Central memory CD8-positive, alpha-beta T cell (primary cell): Measurements from ENCODE around the gene OTULIN.

Source experiments
- ATAC-seq: fragments of 150-1000 bp; cut with Tn5 transposase; replicated peaks from 2 replicates; pipeline ENCODE4 v1.10.0; 2022; ENCODE audit warnings: mild to moderate bottlenecking, moderate FRiP score, moderate number of reproducible peaks; ENCODE audit not compliant: poor library complexity, severe bottlenecking; ENCODE audit errors: extremely low read depth
- DNase-seq, 2 donors: peaks; one replicate each; pipeline ENCODE4 v3.0.0; 2021; ENCODE audit warnings: low spot score in 2 of 2
- H3K27ac Mint-ChIP-seq: one replicate; pipeline ENCODE4 v1.8.0; 2022; ENCODE audit warnings: low read depth, mild to moderate bottlenecking, moderate library complexity, mixed read lengths
- H3K27me3 Mint-ChIP-seq: one replicate; pipeline ENCODE4 v1.8.0; 2022; ENCODE audit warnings: mixed read lengths
- H3K36me3 Mint-ChIP-seq: one replicate; pipeline ENCODE4 v1.8.0; 2022; ENCODE audit warnings: mild to moderate bottlenecking, moderate library complexity, mixed read lengths; ENCODE audit not compliant: insufficient read depth
- H3K4me1 Mint-ChIP-seq: one replicate; pipeline ENCODE4 v1.8.0; 2022; ENCODE audit warnings: mixed read lengths
- H3K4me3 Mint-ChIP-seq: one replicate; pipeline ENCODE4 v1.8.0; 2022; ENCODE audit warnings: mild to moderate bottlenecking, moderate library complexity, mixed read lengths
- H3K9me3 Mint-ChIP-seq: one replicate; pipeline ENCODE4 v1.8.0; 2022; ENCODE audit warnings: mixed read lengths

Gene OTULIN

DNA sequence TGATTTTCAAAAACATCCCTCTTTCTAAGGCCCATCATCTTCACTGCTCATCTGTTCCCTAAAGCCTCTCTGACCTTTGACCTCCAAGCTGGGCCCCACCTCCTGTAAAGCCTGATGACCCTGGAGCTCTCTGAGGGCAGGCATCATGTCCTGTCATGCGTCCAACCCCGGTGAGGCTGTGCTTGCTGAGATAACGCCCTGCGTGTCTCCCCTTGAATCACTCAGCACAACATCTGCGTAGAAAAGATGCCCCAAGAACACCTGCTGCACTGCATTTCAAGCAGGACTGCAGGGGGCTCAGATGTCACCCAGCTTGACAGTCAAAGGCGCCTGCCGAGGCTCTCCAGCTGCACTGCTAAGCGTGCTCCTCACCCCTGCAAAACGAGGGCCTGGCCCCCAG is 78.0 kb downstream of the OTULIN start:
- peaks cover 12% of the 10 kb centered on the region for H3K4me1 Mint-ChIP-seq
- H3K27ac Mint-ChIP-seq, result peak overlapping the region; percentile 47
- no peak for ATAC-seq
- H3K4me3 Mint-ChIP-seq, result no peak overlapping the region
- H3K36me3 Mint-ChIP-seq, result peaks cover 32% of the 10 kb centered on the region
- H3K9me3 Mint-ChIP-seq, result no peaks in the 10 kb centered on the region
- no peak for DNase-seq
- H3K27me3 Mint-ChIP-seq, result no peaks in the 10 kb centered on the region

- Mint-ChIP-seq H3K4me1 (peaks cover 12% of the 10 kb centered on the region), H3K36me3 (peaks cover 28% of the 10 kb centered on the region), H3K27ac (peak overlapping the region; percentile 88), H3K9me3 (no peaks in the 10 kb centered on the region), H3K27me3 (no peaks in the 10 kb centered on the region), H3K4me3 (no peak overlapping the region)
- DNase-seq, result no peak
- no peak for ATAC-seq
These were observed 79.2 kb downstream of the OTULIN start for GRCh38 chr5:14743601-14744295.

GRCh38 chr5:14744296-14745187 is 80.0 kb downstream of the OTULIN start:
- Mint-ChIP-seq H3K4me1 (peaks cover 12% of the 10 kb centered on the region), H3K4me3 (no peak overlapping the region), H3K9me3 (no peaks in the 10 kb centered on the region), H3K27ac (peak overlapping the region; percentile 88), H3K27me3 (no peaks in the 10 kb centered on the region), H3K36me3 (peaks cover 22% of the 10 kb centered on the region)
- no peak for ATAC-seq
- DNase-seq, result no peak

DNA sequence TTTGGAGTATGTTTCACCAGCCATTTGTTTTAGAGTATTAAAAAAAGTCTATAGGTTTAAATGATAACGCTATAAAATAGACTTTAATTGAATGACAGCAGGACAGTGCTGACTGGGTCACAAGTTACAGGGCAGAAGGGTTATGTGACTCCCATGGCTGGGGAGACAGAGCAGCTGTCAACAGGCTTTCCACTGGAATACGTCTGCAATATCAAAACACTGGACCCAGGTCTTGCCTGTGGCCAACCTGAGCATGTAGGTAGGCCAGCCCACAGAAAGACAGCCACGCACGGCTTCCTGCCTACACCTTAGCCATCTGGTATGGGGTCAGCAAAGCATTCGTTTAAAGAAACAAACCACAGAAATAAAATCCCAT is 80.7 kb downstream of the OTULIN start:
- Mint-ChIP-seq H3K27me3 (no peaks in the 10 kb centered on the region), H3K9me3 (no peaks in the 10 kb centered on the region), H3K4me3 (peak overlapping the region; percentile 52), H3K27ac (peak overlapping the region; percentile 83), H3K4me1 (peaks cover 12% of the 10 kb centered on the region), H3K36me3 (peaks cover 20% of the 10 kb centered on the region)
- ATAC-seq (no peak), DNase-seq (no peak)

DNA sequence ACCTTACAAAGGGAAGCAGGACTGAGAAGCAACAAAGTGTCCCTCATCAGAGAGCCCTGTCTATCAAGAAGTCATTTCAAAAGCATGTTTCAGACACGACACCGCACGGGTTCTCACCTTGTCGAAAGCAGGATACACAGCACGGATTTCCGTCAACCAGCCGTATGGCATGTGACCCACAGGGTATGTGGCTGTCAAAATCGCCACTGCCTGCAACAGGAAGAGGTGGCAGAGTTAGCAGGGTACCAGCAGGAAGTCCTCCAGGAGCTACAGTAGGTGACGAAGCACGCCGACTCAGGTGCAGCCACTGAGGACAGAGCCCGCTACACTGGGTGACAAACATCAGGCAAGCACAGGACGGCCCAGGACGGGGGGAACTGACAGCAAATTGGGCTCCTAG is 81.2 kb downstream of the OTULIN start:
- Mint-ChIP-seq H3K27me3 (no peaks in the 10 kb centered on the region), H3K4me3 (peak overlapping the region; percentile 52), H3K36me3 (peaks cover 16% of the 10 kb centered on the region), H3K27ac (peak overlapping the region; percentile 83), H3K4me1 (peaks cover 12% of the 10 kb centered on the region), H3K9me3 (no peaks in the 10 kb centered on the region)
- peak; percentile 98 for ATAC-seq
- DNase-seq, result peak in 1 of 2 donors; percentile 62

DNA sequence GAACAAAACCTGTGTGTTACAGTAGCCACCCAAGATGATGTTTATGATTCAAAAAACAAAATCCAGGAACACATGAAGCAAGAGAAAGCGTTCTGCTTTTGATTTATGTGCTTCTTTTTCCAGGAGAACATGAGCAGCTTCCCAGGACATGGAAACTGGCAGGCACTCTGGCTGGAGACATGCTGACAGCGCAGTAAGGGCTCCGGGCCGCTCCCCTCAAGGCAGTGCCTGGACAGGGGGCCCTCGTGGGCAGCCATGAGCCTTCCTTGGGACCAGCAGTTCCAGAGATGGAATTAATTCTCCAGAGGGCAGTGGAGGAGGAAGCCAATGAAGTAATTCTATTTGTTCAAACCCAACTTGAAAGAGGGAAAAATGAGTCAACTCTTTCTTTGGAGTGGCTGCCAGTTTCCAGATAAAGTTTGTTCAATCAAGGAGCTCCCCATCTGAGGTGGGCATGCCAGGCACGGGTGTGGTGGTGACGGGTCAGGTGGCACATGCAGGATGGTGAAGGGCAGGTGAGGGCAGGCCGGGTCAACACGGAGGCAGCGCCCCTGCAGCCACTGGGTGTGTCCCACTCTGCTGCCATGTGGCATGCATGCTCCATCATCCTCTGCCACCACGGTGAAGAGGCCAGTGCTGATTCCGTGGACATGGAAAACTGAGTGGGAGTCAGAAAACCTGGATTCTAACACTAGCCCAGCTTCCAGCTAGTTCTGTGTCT is 83.8 kb downstream of the OTULIN start:
- ATAC-seq (no peak), DNase-seq (no peak)
- no peak overlapping the region for H3K27ac Mint-ChIP-seq
- peaks cover 11% of the 10 kb centered on the region for H3K36me3 Mint-ChIP-seq
- H3K27me3 Mint-ChIP-seq, result no peaks in the 10 kb centered on the region
- H3K4me3 Mint-ChIP-seq, result no peak overlapping the region
- peaks cover 25% of the 10 kb centered on the region for H3K4me1 Mint-ChIP-seq
- H3K9me3 Mint-ChIP-seq, result no peaks in the 10 kb centered on the region
